ENCODE results near the gene RANGAP1. TPM values are rescaled to one million over a fixed set of nuclear protein-coding genes. Genes with fewer than 3 reads are reported as not detected.
A peak's percentile ranks its signal among the peaks of the same experiment; 100 is the strongest.

Gene RANGAP1
- total and polyA plus RNA-seq, 2 of the 13 experiments (the other 11 are each of a cell fraction or from before 2014, with no cell fraction given), result 51.8 to 83.9 TPM

- TF ChIP-seq NFAT5 (CRISPR knock-in tag; IDR thresholded peaks at IDR 0.05) (no peak), PRDM10 (CRISPR knock-in tag; IDR thresholded peaks at IDR 0.05; ENCODE audit: low read depth) (no peak), ZNF792 (CRISPR knock-in tag; IDR thresholded peaks at IDR 0.05) (peak; percentile 60; the same call in 1 of the 2 replicates), PHB2 (IDR thresholded peaks at IDR 0.05; ENCODE audit: partially characterized antibody) (no peak), ELK4 (CRISPR knock-in tag; IDR thresholded peaks at IDR 0.05; ENCODE audit: borderline replicate concordance) (no peak), SMARCC2 (IDR thresholded peaks at IDR 0.05) (no peak), ZNF431 (CRISPR knock-in tag; IDR thresholded peaks at IDR 0.05; ENCODE audit: borderline replicate concordance, low read depth) (no peak), ZNF138 (CRISPR knock-in tag; IDR thresholded peaks at IDR 0.05; ENCODE audit: low read depth) (0 out of 2 replicates have a peak, but pooled peaks have one; percentile 20), ZNF142 (CRISPR knock-in tag; IDR thresholded peaks at IDR 0.05) (no peak), IKZF4 (CRISPR knock-in tag; IDR thresholded peaks at IDR 0.05; ENCODE audit: borderline replicate concordance, low read depth, not compliant biosample characterization) (no peak)
These were observed 88.7 kb downstream of the RANGAP1 start (continued) for GRCh38 chr22:41197038-41197972.
